Smooth muscle cell (in vitro differentiated cells): ENCODE measurements around the gene TMEM259. TPM values are rescaled to one million over a fixed set of nuclear protein-coding genes. Genes with fewer than 3 reads are reported as not detected.
A peak's percentile ranks its signal among the peaks of the same experiment; 100 is the strongest.

Source experiments
- DNase-seq: peaks from one replicate; lab custom pipeline; 2025; ENCODE audit not compliant: unreplicated experiment; lab: John Stamatoyannopoulos, UW
- H2AFZ ChIP-seq: fragments of 200-600 bp; sonication (generic); 2 replicates; pipeline ENCODE4 v1.6.0; 2016; ENCODE audit warnings: antibody characterized with exemption, low read depth, mild to moderate bottlenecking
- H3F3A ChIP-seq: fragments of 200-600 bp; sonication (generic); 2 replicates; pipeline ENCODE4 v1.6.0; 2017; ENCODE audit warnings: antibody characterized with exemption, low read depth
- H3K27ac ChIP-seq: fragments of 200-600 bp; sonication (generic); 2 replicates; pipeline ENCODE4 v1.5.1; 2016; ENCODE audit warnings: low read depth, mild to moderate bottlenecking
- H3K27me3 ChIP-seq: fragments of 200-600 bp; sonication (generic); 2 replicates; pipeline ENCODE4 v1.6.1; 2016; ENCODE audit warnings: low read depth, mild to moderate bottlenecking
- H3K36me3 ChIP-seq: fragments of 200-600 bp; sonication (generic); 2 replicates; pipeline ENCODE4 v1.5.1; 2016; ENCODE audit warnings: low read depth
- H3K4me1 ChIP-seq: fragments of 200-600 bp; sonication (generic); 2 replicates; pipeline ENCODE4 v1.5.1; 2016; ENCODE audit warnings: low read depth
- H3K4me2 ChIP-seq: fragments of 200-600 bp; sonication (generic); 2 replicates; pipeline ENCODE4 v1.6.0; 2016; ENCODE audit warnings: mild to moderate bottlenecking
- H3K4me3 ChIP-seq: fragments of 200-600 bp; sonication (generic); 2 replicates; pipeline ENCODE4 v1.5.1; 2016; ENCODE audit warnings: mild to moderate bottlenecking
- H3K79me2 ChIP-seq: fragments of 200-600 bp; sonication (generic); 2 replicates; pipeline ENCODE4 v1.6.0; 2016; ENCODE audit warnings: low read depth, mild to moderate bottlenecking
- H3K9ac ChIP-seq: fragments of 200-600 bp; sonication (generic); 2 replicates; pipeline ENCODE4 v1.6.0; 2016; ENCODE audit warnings: low read depth
- H3K9me3 ChIP-seq: fragments of 200-600 bp; sonication (generic); replicated peaks from 2 replicates; pipeline ENCODE4 v1.5.1; 2016; ENCODE audit warnings: low read depth
- H4K20me1 ChIP-seq: fragments of 200-600 bp; sonication (generic); 2 replicates; pipeline ENCODE4 v1.6.0; 2016; ENCODE audit warnings: low read depth
- WGBS: methylation state at CpG from one replicate; pipeline ENCODE4 v1.1.7; 2016; ENCODE audit warnings: low lambda C conversion rate; 5-methylcytosine and 5-hydroxymethylcytosine counted together
- polyA plus RNA-seq: library from polyadenylated mRNA; unstranded; fragments of >200 nt; fragmentation: Nextera tagmentation; extraction: Ambion mirVana; gene quantifications from 2 replicates; pipeline ENCODE4 v1.2.1, GENCODE V29; 2016
- total RNA-seq: library from RNA; depleted of rRNA; stranded (reverse); fragments of >200 nt; gene quantifications from 2 replicates; pipeline ENCODE4 v1.2.3, GENCODE V29; 2014
- TF ChIP-seq, protein P1 (sequence below): fragments of 200-600 bp; sonication (generic); IDR thresholded peaks from 2 replicates; pipeline ENCODE4 v1.5.1; 2017; ENCODE audit warnings: borderline replicate concordance, mild to moderate bottlenecking, antibody characterized with exemption; ENCODE audit not compliant: insufficient read depth, poor library complexity, severe bottlenecking

Gene TMEM259
- total and polyA plus RNA-seq, 2 experiments from 2014 or later: 133 to 232 TPM

DNA sequence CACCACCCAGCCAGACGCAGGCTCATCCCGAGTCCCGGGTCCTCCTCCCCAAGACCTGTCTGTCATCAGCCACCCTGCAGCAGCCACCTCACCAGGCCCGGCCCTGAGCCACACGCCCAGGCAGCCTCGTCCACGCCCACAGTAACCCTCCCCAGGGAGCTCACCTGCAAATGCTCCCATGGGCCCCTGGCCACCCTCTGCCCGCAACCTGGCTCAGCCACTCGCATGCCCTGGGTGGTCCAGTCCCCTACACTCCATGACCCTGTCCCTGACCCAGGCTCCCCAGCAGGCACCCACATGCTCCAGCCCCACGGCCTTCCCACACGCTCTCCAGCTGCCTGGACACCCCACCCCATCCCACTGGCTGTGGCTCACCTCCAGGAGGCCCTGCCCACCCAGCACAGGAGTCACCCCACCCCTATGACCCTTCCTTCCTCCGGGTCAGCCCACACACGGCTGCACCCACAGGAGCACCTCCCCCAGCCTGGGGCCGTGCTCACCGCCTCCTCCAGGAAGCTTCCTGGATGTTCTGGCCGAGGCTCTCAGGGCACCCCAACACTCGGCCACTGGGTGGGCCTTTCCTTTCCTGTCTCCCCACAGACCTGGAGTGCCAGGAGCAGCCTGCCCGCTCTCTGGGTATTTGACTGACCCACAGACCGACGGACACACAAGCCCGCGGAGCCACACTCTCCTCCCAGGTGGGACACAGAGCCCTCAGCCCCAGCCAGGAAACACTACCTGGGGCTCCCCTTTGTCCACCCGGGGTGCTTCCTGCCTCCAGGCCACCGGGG lies 3.6 kb downstream of the TMEM259 start:
- TF ChIP-seq, protein P1, sequence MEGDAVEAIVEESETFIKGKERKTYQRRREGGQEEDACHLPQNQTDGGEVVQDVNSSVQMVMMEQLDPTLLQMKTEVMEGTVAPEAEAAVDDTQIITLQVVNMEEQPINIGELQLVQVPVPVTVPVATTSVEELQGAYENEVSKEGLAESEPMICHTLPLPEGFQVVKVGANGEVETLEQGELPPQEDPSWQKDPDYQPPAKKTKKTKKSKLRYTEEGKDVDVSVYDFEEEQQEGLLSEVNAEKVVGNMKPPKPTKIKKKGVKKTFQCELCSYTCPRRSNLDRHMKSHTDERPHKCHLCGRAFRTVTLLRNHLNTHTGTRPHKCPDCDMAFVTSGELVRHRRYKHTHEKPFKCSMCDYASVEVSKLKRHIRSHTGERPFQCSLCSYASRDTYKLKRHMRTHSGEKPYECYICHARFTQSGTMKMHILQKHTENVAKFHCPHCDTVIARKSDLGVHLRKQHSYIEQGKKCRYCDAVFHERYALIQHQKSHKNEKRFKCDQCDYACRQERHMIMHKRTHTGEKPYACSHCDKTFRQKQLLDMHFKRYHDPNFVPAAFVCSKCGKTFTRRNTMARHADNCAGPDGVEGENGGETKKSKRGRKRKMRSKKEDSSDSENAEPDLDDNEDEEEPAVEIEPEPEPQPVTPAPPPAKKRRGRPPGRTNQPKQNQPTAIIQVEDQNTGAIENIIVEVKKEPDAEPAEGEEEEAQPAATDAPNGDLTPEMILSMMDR: no peak
- Histone ChIP-seq H3K79me2 (peaks cover 77% of the 10 kb centered on the region), H3K4me3 (no peak overlapping the region), H3K27me3 (no peaks in the 10 kb centered on the region), H3K4me1 (peaks cover 27% of the 10 kb centered on the region), H3K27ac (peak overlapping the region; percentile 80), H3K9ac (peak overlapping the region; percentile 24), H3K36me3 (no peaks in the 10 kb centered on the region), H3K9me3 (no peaks in the 10 kb centered on the region), H4K20me1 (peaks cover 79% of the 10 kb centered on the region), H3F3A (peaks cover 6% of the 10 kb centered on the region), H3K4me2 (peak overlapping the region; percentile 62), H2AFZ (no peak overlapping the region)
- WGBS: 73% methylated on average over 24 of the region's 24 CpGs
- no peak for DNase-seq

DNA sequence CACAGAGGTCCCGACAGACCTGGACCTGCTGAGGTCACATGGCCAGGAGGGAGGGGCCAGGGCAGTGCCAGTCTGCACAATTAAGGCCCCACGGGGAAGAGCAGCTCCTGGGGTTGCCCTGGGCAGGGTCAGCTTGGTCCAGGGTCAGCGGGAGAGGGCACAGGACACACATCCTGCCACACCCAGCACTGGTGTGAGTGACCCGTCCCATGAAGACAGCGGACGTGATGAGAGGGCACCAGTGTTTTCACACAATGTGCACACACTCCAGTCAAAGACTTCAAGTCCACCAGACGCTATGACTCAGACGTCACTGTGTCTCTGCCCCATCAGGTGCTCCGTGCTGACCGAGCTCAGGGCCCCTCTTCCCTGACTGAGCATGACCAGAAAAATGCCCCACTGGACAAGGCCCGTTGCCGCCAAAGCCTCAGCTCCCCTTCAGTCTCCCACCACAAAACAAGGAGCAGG lies 4.2 kb downstream of the TMEM259 start:
- H3K4me3 ChIP-seq: no peak overlapping the region

DNA sequence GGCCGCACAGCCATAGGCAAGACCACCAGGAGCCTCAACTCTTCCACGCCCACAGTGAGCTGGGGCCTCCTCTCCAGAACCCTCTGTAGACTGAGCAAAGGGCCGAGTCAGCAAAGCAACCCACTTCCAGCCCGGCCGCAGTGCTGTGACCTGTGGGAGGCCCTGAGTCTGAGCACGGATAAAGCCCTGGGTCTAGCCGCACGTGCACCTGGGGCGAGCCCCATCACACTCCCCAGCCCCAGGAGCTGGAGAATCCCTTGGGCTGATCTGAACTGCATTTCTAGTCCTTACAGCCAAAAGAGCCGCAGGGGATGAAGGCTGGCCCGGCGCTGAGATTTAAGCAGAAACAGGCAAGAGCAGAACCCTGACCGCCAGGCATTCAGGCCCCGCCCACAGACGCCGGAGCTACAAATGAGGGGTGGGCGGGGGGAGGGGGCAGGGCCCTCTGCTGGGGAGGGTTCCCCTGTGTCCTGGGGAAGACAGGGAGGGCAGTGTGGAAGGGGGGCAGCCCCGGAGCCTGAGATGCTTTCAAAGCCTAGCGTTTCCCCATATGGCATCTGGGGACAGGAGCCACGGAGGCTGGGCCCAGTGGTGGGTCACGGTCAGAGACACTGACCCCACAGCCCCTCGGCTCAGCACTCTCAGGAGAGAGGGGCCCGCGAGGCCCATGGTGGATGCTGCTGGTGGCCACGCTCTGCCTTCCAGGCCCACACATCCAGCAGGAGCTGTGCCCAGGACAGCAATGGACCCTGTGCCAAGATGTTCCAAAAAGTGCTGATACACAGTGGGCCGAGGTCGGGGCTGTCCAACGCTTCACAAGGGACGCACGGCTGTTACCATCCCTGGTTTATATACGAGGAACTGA lies 4.9 kb downstream of the TMEM259 start:
- no peak overlapping the region for H3K4me3 ChIP-seq

More for the DNA sequence above, 4.2 kb downstream of the TMEM259 start:
- Histone ChIP-seq H4K20me1 (peaks cover 83% of the 10 kb centered on the region), H3K4me2 (peak overlapping the region; percentile 62), H3K9me3 (no peaks in the 10 kb centered on the region), H3K9ac (peak overlapping the region; percentile 24), H3K27me3 (no peaks in the 10 kb centered on the region), H3K36me3 (no peaks in the 10 kb centered on the region), H3F3A (no peaks in the 10 kb centered on the region), H2AFZ (no peak overlapping the region), H3K4me1 (peaks cover 27% of the 10 kb centered on the region), H3K27ac (peak overlapping the region; percentile 80), H3K79me2 (peaks cover 77% of the 10 kb centered on the region)
- DNase-seq: no peak
- TF ChIP-seq, protein P1: no peak
- WGBS: 37% methylated on average over 12 of the region's 12 CpGs

More for the DNA sequence above, 4.9 kb downstream of the TMEM259 start:
- H3K36me3 ChIP-seq: no peaks in the 10 kb centered on the region
- H3K9ac ChIP-seq: no peak overlapping the region
- H3F3A ChIP-seq: no peaks in the 10 kb centered on the region
- peak overlapping the region; percentile 62 for H3K4me2 ChIP-seq
- 78% methylated on average over 30 of the region's 31 CpGs for whole genome bisulfite sequencing
- no peak overlapping the region for H2AFZ ChIP-seq
- H4K20me1 ChIP-seq: peaks cover 83% of the 10 kb centered on the region
- peak overlapping the region; percentile 80 for H3K27ac ChIP-seq
- peaks cover 27% of the 10 kb centered on the region for H3K4me1 ChIP-seq
- TF ChIP-seq, protein P1: no peak
- H3K27me3 ChIP-seq: no peaks in the 10 kb centered on the region
- DNase-seq: no peak
- peaks cover 77% of the 10 kb centered on the region for H3K79me2 ChIP-seq
- H3K9me3 ChIP-seq: no peaks in the 10 kb centered on the region
